GM18517 (cell line): ENCODE results near the gene PSME1.

ENCODE experiments used
- ATAC-seq: cut with Tn5 transposase; IDR thresholded peaks from one replicate; pipeline ENCODE4 v1.9.1; 2021; ENCODE audit warnings: mild to moderate bottlenecking, moderate library complexity; ENCODE audit not compliant: unreplicated experiment

Gene PSME1

GRCh38 chr14:24167469-24168114 lies 31.6 kb downstream of the PSME1 start:
- no peak for ATAC-seq

GRCh38 chr14:24171422-24172260 lies 35.6 kb downstream of the PSME1 start, which contains the start of gene REC8:
TSS of gene REC8 (plus strand) at chr14:24172080. CDS start at chr14:24172553, 473 bp downstream.
- peak; percentile 58 for ATAC-seq

GRCh38 chr14:24172261-24172860 lies 36.4 kb downstream of the PSME1 start:
- ATAC-seq, result no peak

- no peak for ATAC-seq
Measured at GRCh38 chr14:24172871-24173281, 36.9 kb downstream of the PSME1 start.

GRCh38 chr14:24176599-24176998 lies 40.6 kb downstream of the PSME1 start:
- no peak for ATAC-seq

- no peak for ATAC-seq
Measured at GRCh38 chr14:24177041-24177825, 41.2 kb downstream of the PSME1 start.

- no peak for ATAC-seq
Measured at GRCh38 chr14:24177891-24178290, 41.9 kb downstream of the PSME1 start.

GRCh38 chr14:24178399-24179178 lies 42.6 kb downstream of the PSME1 start:
- no peak for ATAC-seq

GRCh38 chr14:24179294-24179960 lies 43.4 kb downstream of the PSME1 start:
- no peak for ATAC-seq

GRCh38 chr14:24179961-24180796 lies 44.2 kb downstream of the PSME1 start:
- no peak for ATAC-seq

GRCh38 chr14:24181371-24182077 lies 45.5 kb downstream of the PSME1 start:
- ATAC-seq, result no peak

- no peak for ATAC-seq
Measured at GRCh38 chr14:24182110-24182882, 46.3 kb downstream of the PSME1 start.

- ATAC-seq, result no peak
Measured at GRCh38 chr14:24183014-24183481, 47.1 kb downstream of the PSME1 start.

GRCh38 chr14:24184104-24184970 lies 48.3 kb downstream of the PSME1 start:
- ATAC-seq, result no peak

- no peak for ATAC-seq
Measured at GRCh38 chr14:24185026-24185425, 49.0 kb downstream of the PSME1 start.

GRCh38 chr14:24185741-24186140 lies 49.7 kb downstream of the PSME1 start:
- no peak for ATAC-seq
